Caco-2 (cell line): ENCODE data around the gene TPCN1. TPM values are rescaled to one million over a fixed set of nuclear protein-coding genes. Genes with fewer than 3 reads are reported as not detected.
A peak's percentile ranks its signal among the peaks of the same experiment; 100 is the strongest.

Source experiments
- BruUV-seq: library from RNA; stranded (reverse); fragments of 400-500 nt; replicated peaks from 2 replicates; lab custom pipeline; 2021; lab: Mats Ljungman, UMichigan
- CTCF ChIA-PET: fragments of 300-600 bp; sonication (Branson Sonifier 250); formaldehyde crosslinking; loops from one replicate; lab custom pipeline; 2022; ENCODE audit warnings: antibody characterized with exemption; lab: Charles Lee
- POLR2A ChIA-PET: fragments of 300-600 bp; sonication (Branson Sonifier 250); formaldehyde crosslinking; loops from one replicate; lab custom pipeline; 2022; ENCODE audit warnings: antibody characterized with exemption; lab: Charles Lee
- DNase-seq, 2 experiments: peaks; one replicate each; pipeline versions ENCODE4 v3.0.0 to v3.0.0-alpha.2; 2020 to 2022
- H3K27me3 ChIP-seq: replicated peaks from 2 replicates; pipeline ENCODE4 v1.6.0; 2011; ENCODE audit warnings: low read length; ENCODE audit not compliant: control insufficient read depth, insufficient read depth
- H3K36me3 ChIP-seq: 2 replicates; pipeline ENCODE4 v1.5.1; 2011; ENCODE audit warnings: low read length; ENCODE audit not compliant: control insufficient read depth, insufficient read depth
- H3K4me1 ChIP-seq: fragments of 250-450 bp; sonication (Bioruptor Pico); 2 replicates; pipeline ENCODE4 v1.5.1; 2020; ENCODE audit warnings: mild to moderate bottlenecking
- H3K4me3 ChIP-seq: 2 replicates; pipeline ENCODE4 v1.5.1; 2011; ENCODE audit warnings: low read depth, mild to moderate bottlenecking, control low read depth, low read length
- H3K9me3 ChIP-seq: fragments of 250-450 bp; sonication (Bioruptor Pico); 2 replicates; pipeline ENCODE4 v1.5.1; 2020; ENCODE audit warnings: mild to moderate bottlenecking, moderate library complexity
- H3K27ac Mint-ChIP-seq: one replicate; pipeline ENCODE4 v1.8.0; 2022; ENCODE audit warnings: mixed read lengths; ENCODE audit not compliant: unreplicated experiment
- H3K27me3 Mint-ChIP-seq: one replicate; pipeline ENCODE4 v1.8.0; 2022; ENCODE audit warnings: mixed read lengths; ENCODE audit not compliant: insufficient read depth, unreplicated experiment
- H3K36me3 Mint-ChIP-seq: one replicate; pipeline ENCODE4 v1.8.0; 2022; ENCODE audit warnings: mild to moderate bottlenecking, mixed read lengths; ENCODE audit not compliant: insufficient read depth, unreplicated experiment
- H3K4me1 Mint-ChIP-seq: one replicate; pipeline ENCODE4 v1.8.0; 2022; ENCODE audit warnings: low read depth, mixed read lengths; ENCODE audit not compliant: unreplicated experiment
- H3K4me3 Mint-ChIP-seq: one replicate; pipeline ENCODE4 v1.8.0; 2022; ENCODE audit warnings: mild to moderate bottlenecking, moderate library complexity, mixed read lengths; ENCODE audit not compliant: unreplicated experiment
- H3K9me3 Mint-ChIP-seq: one replicate; pipeline ENCODE4 v1.8.0; 2022; ENCODE audit warnings: mixed read lengths; ENCODE audit not compliant: unreplicated experiment
- CTCF ChIP-seq, 2 experiments: fragments of 200-600 bp in 1 of 2; IDR thresholded peaks; 1 replicate in 1 of 2; 2 replicates in 1 of 2; pipeline versions ENCODE4 v1.5.1 to v1.8.0; 2011 to 2022; ENCODE audit warnings: antibody characterized with exemption in 1 of 2, control low read depth in 1 of 2, inconsistent platforms in 1 of 2, low read depth in 1 of 2, low read length in 1 of 2, mild to moderate bottlenecking in 1 of 2, moderate library complexity in 1 of 2; ENCODE audit not compliant: insufficient read depth in 1 of 2, severe bottlenecking in 1 of 2, unreplicated experiment in 1 of 2
- intact Hi-C: fragments of 100-400 bp; cut with micrococcal nuclease; formaldehyde crosslinking; loops from one replicate; pipeline ENCODE4 v1.10.0; 2022; ENCODE audit not compliant: unreplicated experiment
- total RNA-seq: library from RNA; stranded (reverse); gene quantifications from 2 replicates; pipeline ENCODE4 v1.2.3, GENCODE V29; 2022

TPCN1 gene
- total RNA-seq, 1 experiment from 2014 or later: 54.4 TPM

- ChIA-PET CTCF (no interaction called here), POLR2A (no interaction called here)
- peaks cover 64% of the 10 kb centered on the region for H3K4me1 ChIP-seq
- Mint-ChIP-seq H3K9me3 (no peaks in the 10 kb centered on the region), H3K4me1 (peaks cover 72% of the 10 kb centered on the region), H3K27ac (peak overlapping the region; percentile 99), H3K27me3 (no peaks in the 10 kb centered on the region), H3K36me3 (peaks cover 72% of the 10 kb centered on the region), H3K4me3 (peak overlapping the region; percentile 48)
- H3K4me3 ChIP-seq: no peak overlapping the region
- intact Hi-C loops: no loop called here
- no TSS peak for BruUV-seq
- DNase-seq: no peak
- peaks cover 1% of the 10 kb centered on the region for H3K36me3 ChIP-seq
- no peaks in the 10 kb centered on the region for H3K9me3 ChIP-seq
- H3K27me3 ChIP-seq: no peaks in the 10 kb centered on the region
- TF ChIP-seq CTCF (IDR thresholded peaks at IDR 0.05; ENCODE audit: insufficient read depth in 1 of 2, low read depth in 1 of 2, low read length in 1 of 2, severe bottlenecking in 1 of 2, unreplicated experiment in 1 of 2): no peak
These were observed 22.8 kb downstream of the TPCN1 start for GRCh38 chr12:113244047-113244460.

GRCh38 chr12:113244478-113244958 is 23.3 kb downstream of the TPCN1 start:
- Mint-ChIP-seq H3K36me3 (peaks cover 72% of the 10 kb centered on the region), H3K4me3 (peak overlapping the region; percentile 70), H3K9me3 (no peaks in the 10 kb centered on the region), H3K27ac (peak overlapping the region; percentile 99), H3K27me3 (no peaks in the 10 kb centered on the region), H3K4me1 (peaks cover 69% of the 10 kb centered on the region)
- POLR2A ChIA-PET: interaction anchor here (2.4 to 2.8 kb wide), 2 partner anchors 14 to 23 kb away, joined by 37 to 42 read pairs; partner anchors contain the start of gene TPCN1
- H3K27me3 ChIP-seq: no peaks in the 10 kb centered on the region
- no peak for DNase-seq
- intact Hi-C loops: no loop called here
- peaks cover 1% of the 10 kb centered on the region for H3K36me3 ChIP-seq
- BruUV-seq: no TSS peak
- peaks cover 59% of the 10 kb centered on the region for H3K4me1 ChIP-seq
- CTCF ChIA-PET: interaction anchor here (1.8 kb wide), 1 partner anchor 14 kb away, joined by 9 read pairs; no protein-coding TSS in a partner anchor
- no peak for TF ChIP-seq CTCF (IDR thresholded peaks at IDR 0.05; ENCODE audit: insufficient read depth in 1 of 2, low read depth in 1 of 2, low read length in 1 of 2, severe bottlenecking in 1 of 2, unreplicated experiment in 1 of 2)
- H3K9me3 ChIP-seq: no peaks in the 10 kb centered on the region
- no peak overlapping the region for H3K4me3 ChIP-seq

- H3K4me1 Mint-ChIP-seq: peaks cover 59% of the 10 kb centered on the region
- intact Hi-C loops: loop anchor here (1.0 kb wide), 1 partner anchor 16 kb away; no protein-coding TSS in a partner anchor
These were observed 24.6 kb downstream of the TPCN1 start for GRCh38 chr12:113245695-113246477.

More at GRCh38 chr12:113245695-113246477, 24.6 kb downstream of the TPCN1 start:
- Histone ChIP-seq H3K27me3 (no peaks in the 10 kb centered on the region), H3K4me1 (peaks cover 45% of the 10 kb centered on the region), H3K36me3 (peaks cover 1% of the 10 kb centered on the region), H3K9me3 (no peaks in the 10 kb centered on the region), H3K4me3 (peak overlapping the region; percentile 19; the same call in 1 of the 2 replicates)
- DNase-seq: peak; percentile 93 to 95
- POLR2A ChIA-PET: interaction anchor here (0.5 to 2.8 kb wide), 6 partner anchors 16 to 1135 kb away, joined by 3 to 42 read pairs (median 7); partner anchors contain the start of genes DDX54, RITA1 and TPCN1
- Mint-ChIP-seq H3K4me3 (peak overlapping the region; percentile 88), H3K27ac (peak overlapping the region; percentile 99), H3K36me3 (peaks cover 65% of the 10 kb centered on the region), H3K27me3 (no peaks in the 10 kb centered on the region), H3K9me3 (no peaks in the 10 kb centered on the region)
- BruUV-seq: no TSS peak
- CTCF ChIA-PET: interaction anchor here (0.9 to 1.8 kb wide), 3 partner anchors 16 to 49 kb away, joined by 3 to 9 read pairs (median 6); no protein-coding TSS in a partner anchor
- TF ChIP-seq CTCF (IDR thresholded peaks at IDR 0.05; ENCODE audit: insufficient read depth in 1 of 2, low read depth in 1 of 2, low read length in 1 of 2, severe bottlenecking in 1 of 2, unreplicated experiment in 1 of 2): no peak
